Measurements from ENCODE around the gene RUFY4. TPM values are rescaled to one million over a fixed set of nuclear protein-coding genes. Genes with fewer than 3 reads are reported as not detected.

The RUFY4 gene
- total RNA-seq, 1 experiment from 2014 or later: not detected

DNA sequence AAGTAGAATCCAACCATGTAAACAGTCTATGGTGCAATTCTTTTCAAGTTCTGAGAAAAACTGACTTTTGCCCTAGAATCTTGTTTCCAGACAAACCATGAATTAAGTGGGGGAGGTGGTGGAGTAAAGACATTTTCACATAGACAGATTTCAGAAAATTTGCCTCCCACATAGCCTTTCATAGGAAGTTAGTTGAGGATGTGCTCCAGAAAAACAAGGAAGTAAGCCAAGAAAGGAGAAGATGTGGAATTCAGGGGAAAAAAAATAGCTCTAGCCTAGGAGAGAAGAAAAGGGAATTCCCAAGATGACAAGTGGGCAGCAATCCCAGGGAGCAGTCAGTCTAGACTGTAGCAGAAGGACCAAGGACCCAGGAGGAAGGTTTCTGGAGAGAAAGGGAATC lies 17.4 kb downstream of the RUFY4 start:
- Mint-ChIP-seq H3K36me3 (ENCODE audit: insufficient read depth, unreplicated experiment) (no peaks in the 10 kb centered on the region), H3K4me1 (ENCODE audit: insufficient read depth, unreplicated experiment) (no peaks in the 10 kb centered on the region), H3K9me3 (ENCODE audit: unreplicated experiment) (peaks cover 13% of the 10 kb centered on the region), H3K4me3 (ENCODE audit: unreplicated experiment) (no peak overlapping the region), H3K27me3 (ENCODE audit: insufficient read depth, unreplicated experiment) (peaks cover 15% of the 10 kb centered on the region), H3K27ac (ENCODE audit: low read depth, unreplicated experiment) (no peak overlapping the region)
- TF ChIP-seq, protein P1, sequence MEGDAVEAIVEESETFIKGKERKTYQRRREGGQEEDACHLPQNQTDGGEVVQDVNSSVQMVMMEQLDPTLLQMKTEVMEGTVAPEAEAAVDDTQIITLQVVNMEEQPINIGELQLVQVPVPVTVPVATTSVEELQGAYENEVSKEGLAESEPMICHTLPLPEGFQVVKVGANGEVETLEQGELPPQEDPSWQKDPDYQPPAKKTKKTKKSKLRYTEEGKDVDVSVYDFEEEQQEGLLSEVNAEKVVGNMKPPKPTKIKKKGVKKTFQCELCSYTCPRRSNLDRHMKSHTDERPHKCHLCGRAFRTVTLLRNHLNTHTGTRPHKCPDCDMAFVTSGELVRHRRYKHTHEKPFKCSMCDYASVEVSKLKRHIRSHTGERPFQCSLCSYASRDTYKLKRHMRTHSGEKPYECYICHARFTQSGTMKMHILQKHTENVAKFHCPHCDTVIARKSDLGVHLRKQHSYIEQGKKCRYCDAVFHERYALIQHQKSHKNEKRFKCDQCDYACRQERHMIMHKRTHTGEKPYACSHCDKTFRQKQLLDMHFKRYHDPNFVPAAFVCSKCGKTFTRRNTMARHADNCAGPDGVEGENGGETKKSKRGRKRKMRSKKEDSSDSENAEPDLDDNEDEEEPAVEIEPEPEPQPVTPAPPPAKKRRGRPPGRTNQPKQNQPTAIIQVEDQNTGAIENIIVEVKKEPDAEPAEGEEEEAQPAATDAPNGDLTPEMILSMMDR (IDR thresholded peaks at IDR 0.05; ENCODE audit: unreplicated experiment): no peak
- intact Hi-C loops (cut with micrococcal nuclease): no loop called here
- ChIA-PET POLR2A (no interaction called here), CTCF (no interaction called here)
- DNase-seq (ENCODE audit: unreplicated experiment): no peak
- no TSS peak for BruUV-seq (replicated peaks)

DNA sequence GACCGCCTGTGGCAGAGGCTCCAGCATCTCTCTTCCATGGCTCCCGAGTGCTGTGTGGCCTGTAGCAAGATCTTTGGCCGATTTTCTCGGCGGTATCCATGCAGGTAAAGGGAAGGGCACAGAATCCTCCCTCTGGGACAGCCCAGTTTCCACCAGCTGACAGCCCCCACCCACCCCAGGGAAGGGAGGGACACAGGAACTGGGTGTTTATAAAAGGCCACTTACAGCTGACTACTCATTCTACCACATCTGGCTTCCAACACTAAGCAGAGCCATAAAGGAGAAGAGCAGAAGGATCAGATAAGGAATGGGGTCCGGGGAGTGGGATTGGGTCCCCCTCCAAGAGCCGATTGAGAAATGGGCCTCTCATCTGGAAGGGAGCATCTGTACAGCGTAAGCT lies 20.2 kb downstream of the RUFY4 start:
- H3K27ac Mint-ChIP-seq (ENCODE audit: low read depth, unreplicated experiment): no peak overlapping the region

DNA sequence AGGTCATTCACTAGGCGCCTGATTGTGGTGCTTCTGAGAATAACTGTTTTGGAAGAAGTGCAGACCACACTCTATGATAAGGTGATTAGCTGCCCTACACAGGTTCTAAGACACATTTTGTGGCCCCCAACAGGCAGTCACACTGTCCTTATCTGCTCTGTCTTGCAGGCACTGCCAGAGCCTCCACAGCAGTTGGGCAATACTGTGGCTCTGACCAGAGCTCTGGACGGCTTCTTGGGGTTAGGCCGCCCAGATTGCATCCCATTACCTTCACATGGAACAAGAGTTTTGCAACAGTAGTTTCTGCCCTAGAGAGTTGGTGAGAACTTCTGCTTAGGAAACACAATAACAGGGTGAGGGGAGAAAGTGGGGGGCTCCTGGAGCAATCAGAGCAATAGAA lies 22.7 kb downstream of the RUFY4 start:
- TF ChIP-seq, protein P1 (IDR thresholded peaks at IDR 0.05; ENCODE audit: unreplicated experiment): no peak
- intact Hi-C loops (cut with micrococcal nuclease): no loop called here
- no TSS peak for BruUV-seq (replicated peaks)
- H3K4me1 Mint-ChIP-seq (ENCODE audit: insufficient read depth, unreplicated experiment): no peaks in the 10 kb centered on the region
- CTCF ChIA-PET: no interaction called here
- no peaks in the 10 kb centered on the region for H3K36me3 Mint-ChIP-seq (ENCODE audit: insufficient read depth, unreplicated experiment)
- POLR2A ChIA-PET: no interaction called here
- no peak overlapping the region for H3K27ac Mint-ChIP-seq (ENCODE audit: low read depth, unreplicated experiment)
- peaks cover 1% of the 10 kb centered on the region for H3K9me3 Mint-ChIP-seq (ENCODE audit: unreplicated experiment)
- H3K4me3 Mint-ChIP-seq (ENCODE audit: unreplicated experiment): no peak overlapping the region
- DNase-seq (ENCODE audit: unreplicated experiment): no peak
- H3K27me3 Mint-ChIP-seq (ENCODE audit: insufficient read depth, unreplicated experiment): peaks cover 15% of the 10 kb centered on the region

More for the DNA sequence above, 20.2 kb downstream of the RUFY4 start:
- no TSS peak for BruUV-seq (replicated peaks)
- TF ChIP-seq, protein P1 (IDR thresholded peaks at IDR 0.05; ENCODE audit: unreplicated experiment): no peak
- H3K4me1 Mint-ChIP-seq (ENCODE audit: insufficient read depth, unreplicated experiment): no peaks in the 10 kb centered on the region
- CTCF ChIA-PET: no interaction called here
- POLR2A ChIA-PET: no interaction called here
- no peaks in the 10 kb centered on the region for H3K36me3 Mint-ChIP-seq (ENCODE audit: insufficient read depth, unreplicated experiment)
- peaks cover 13% of the 10 kb centered on the region for H3K9me3 Mint-ChIP-seq (ENCODE audit: unreplicated experiment)
- peaks cover 15% of the 10 kb centered on the region for H3K27me3 Mint-ChIP-seq (ENCODE audit: insufficient read depth, unreplicated experiment)
- intact Hi-C loops (cut with micrococcal nuclease): no loop called here
- DNase-seq (ENCODE audit: unreplicated experiment): no peak
- H3K4me3 Mint-ChIP-seq (ENCODE audit: unreplicated experiment): no peak overlapping the region

DNA sequence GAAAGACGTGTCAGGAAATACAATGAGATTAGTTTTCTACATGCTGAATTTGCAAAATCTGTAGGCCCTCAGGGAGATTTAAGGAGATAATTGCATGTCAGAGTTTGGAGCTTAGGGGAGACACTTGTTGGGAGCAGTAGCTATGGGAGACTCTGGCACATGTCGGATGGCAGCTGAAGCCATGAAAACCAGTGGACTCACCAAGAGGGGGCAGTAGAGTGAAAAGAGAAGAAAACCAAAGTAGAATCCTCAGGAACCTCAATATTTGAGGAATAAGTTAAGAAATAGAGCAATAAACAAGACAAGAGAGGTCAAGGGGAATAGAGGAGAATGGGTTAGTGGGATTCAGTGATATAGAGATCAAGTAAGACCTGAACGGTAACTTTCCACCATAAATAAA lies 24.8 kb downstream of the RUFY4 start:
- POLR2A ChIA-PET: interaction anchor here (0.5 kb wide), 1 partner anchor 55 kb away, joined by 3 read pairs; no protein-coding TSS in a partner anchor
- DNase-seq (ENCODE audit: unreplicated experiment): peak; percentile 35
- Mint-ChIP-seq H3K36me3 (ENCODE audit: insufficient read depth, unreplicated experiment) (no peaks in the 10 kb centered on the region), H3K4me1 (ENCODE audit: insufficient read depth, unreplicated experiment) (no peaks in the 10 kb centered on the region), H3K9me3 (ENCODE audit: unreplicated experiment) (peaks cover 1% of the 10 kb centered on the region), H3K27ac (ENCODE audit: low read depth, unreplicated experiment) (no peak overlapping the region), H3K4me3 (ENCODE audit: unreplicated experiment) (no peak overlapping the region), H3K27me3 (ENCODE audit: insufficient read depth, unreplicated experiment) (peaks cover 17% of the 10 kb centered on the region)
- CTCF ChIA-PET: interaction anchor here (0.6 kb wide), 1 partner anchor 9 kb away, joined by 4 read pairs; no protein-coding TSS in a partner anchor
- intact Hi-C loops (cut with micrococcal nuclease): no loop called here
- no TSS peak for BruUV-seq (replicated peaks)
- TF ChIP-seq, protein P1 (IDR thresholded peaks at IDR 0.05; ENCODE audit: unreplicated experiment): no peak
